HepG2 (cell line): ENCODE measurements around the gene NDUFB4.

ENCODE experiments used
- MAFK ChIP-seq, 2 experiments: IDR thresholded peaks in 1 of 2; conservative IDR thresholded peaks in 1 of 2; 2 replicates each; pipeline ENCODE4 v1.6.1; 2011; ENCODE audit warnings: improper control_type of control experiment in 2 of 2, low read length in 2 of 2
- MLX ChIP-seq: IDR thresholded peaks from 2 replicates; pipeline ENCODE4 v1.6.1; 2016
- POLR2AphosphoS2 ChIP-seq: IDR thresholded peaks from 2 replicates; pipeline ENCODE4 v1.6.1; 2011; ENCODE audit warnings: low read depth, low read length, improper control_type of control experiment
- ZBTB33 ChIP-seq: sonication (generic); formaldehyde crosslinking; IDR thresholded peaks from 2 replicates; pipeline ENCODE4 v1.4.0; 2020; ENCODE audit warnings: missing genetic modification reagents
- ZBTB4 ChIP-seq: sonication (generic); formaldehyde crosslinking; IDR thresholded peaks from 2 replicates; pipeline ENCODE4 v1.4.0; 2020; ENCODE audit warnings: missing genetic modification reagents, mild to moderate bottlenecking, borderline replicate concordance
- ZNF121 ChIP-seq: sonication (generic); formaldehyde crosslinking; IDR thresholded peaks from 2 replicates; pipeline ENCODE4 v1.5.0; 2020; ENCODE audit warnings: mild to moderate bottlenecking, missing genetic modification reagents

- TF ChIP-seq MAFK (conservative IDR thresholded peaks at IDR 0.05 in 1 of 2, IDR thresholded peaks at IDR 0.05 in 1 of 2; ENCODE audit: low read length in 2 of 2) (peak; percentile 30 to 48; a peak in 2 of 4 replicates), MLX (CRISPR knock-in tag) (no peak), ZNF121 (no peak), POLR2AphosphoS2 (no peak), ZBTB4 (CRISPR knock-in tag) (no peak), ZBTB33 (no peak)
Measured at GRCh38 chr3:120567370-120568201, 28.6 kb upstream of the NDUFB4 start.
